B cell (primary cell): ENCODE results near the gene PPP1R14C.

ENCODE experiments used
- EZH2 ChIP-seq: IDR thresholded peaks from 2 replicates; pipeline ENCODE4 v1.6.1; 2012; ENCODE audit warnings: borderline replicate concordance, low read depth, mild to moderate bottlenecking, moderate library complexity, low read length; ENCODE audit not compliant: insufficient read depth, poor library complexity, severe bottlenecking
- TF ChIP-seq, protein P1 (sequence below): fragments of 200-600 bp; IDR thresholded peaks from one replicate; pipeline ENCODE4 v1.8.0; 2022; ENCODE audit warnings: antibody characterized with exemption, mild to moderate bottlenecking

DNA sequence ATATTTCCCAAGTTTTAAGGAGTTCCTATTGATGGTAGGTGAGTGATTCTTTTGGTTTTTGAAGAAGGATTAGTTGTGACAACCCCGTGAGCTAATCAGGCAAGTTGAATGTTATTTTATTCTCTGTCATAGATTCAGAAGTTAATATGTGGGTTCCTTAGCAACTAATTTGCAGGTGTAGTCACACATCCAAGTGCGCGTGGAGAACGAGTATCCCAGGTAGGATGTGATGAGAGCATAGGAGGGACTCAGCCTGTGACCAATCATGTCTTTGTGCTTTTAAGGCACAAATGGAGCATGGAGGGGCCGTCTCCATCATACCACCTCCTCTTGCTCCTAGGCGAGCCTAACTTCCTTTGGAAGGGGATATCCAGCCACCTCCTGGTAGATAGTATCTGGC is 41.1 kb downstream of the PPP1R14C start:
- TF ChIP-seq EZH2 = no peak
- TF ChIP-seq, protein P1, sequence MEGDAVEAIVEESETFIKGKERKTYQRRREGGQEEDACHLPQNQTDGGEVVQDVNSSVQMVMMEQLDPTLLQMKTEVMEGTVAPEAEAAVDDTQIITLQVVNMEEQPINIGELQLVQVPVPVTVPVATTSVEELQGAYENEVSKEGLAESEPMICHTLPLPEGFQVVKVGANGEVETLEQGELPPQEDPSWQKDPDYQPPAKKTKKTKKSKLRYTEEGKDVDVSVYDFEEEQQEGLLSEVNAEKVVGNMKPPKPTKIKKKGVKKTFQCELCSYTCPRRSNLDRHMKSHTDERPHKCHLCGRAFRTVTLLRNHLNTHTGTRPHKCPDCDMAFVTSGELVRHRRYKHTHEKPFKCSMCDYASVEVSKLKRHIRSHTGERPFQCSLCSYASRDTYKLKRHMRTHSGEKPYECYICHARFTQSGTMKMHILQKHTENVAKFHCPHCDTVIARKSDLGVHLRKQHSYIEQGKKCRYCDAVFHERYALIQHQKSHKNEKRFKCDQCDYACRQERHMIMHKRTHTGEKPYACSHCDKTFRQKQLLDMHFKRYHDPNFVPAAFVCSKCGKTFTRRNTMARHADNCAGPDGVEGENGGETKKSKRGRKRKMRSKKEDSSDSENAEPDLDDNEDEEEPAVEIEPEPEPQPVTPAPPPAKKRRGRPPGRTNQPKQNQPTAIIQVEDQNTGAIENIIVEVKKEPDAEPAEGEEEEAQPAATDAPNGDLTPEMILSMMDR = no peak
